SHP77 treated with DMSO at 0.1 percent for 48 hours (cell line): ENCODE data around the gene NAA16.
A peak's percentile ranks its signal among the peaks of the same experiment; 100 is the strongest.

Experiments used
- DNase-seq: peaks from one replicate; lab custom pipeline; 2025; lab: John Stamatoyannopoulos, UW

The NAA16 gene

GRCh38 chr13:41304551-41304950 lies 6.5 kb upstream of the NAA16 start:
- no peak for DNase-seq

GRCh38 chr13:41306271-41307145 lies 4.6 kb upstream of the NAA16 start:
- no peak for DNase-seq

- DNase-seq, result no peak
Observed at GRCh38 chr13:41307884-41308640, 3.0 kb upstream of the NAA16 start.

GRCh38 chr13:41311406-41312175 lies 524 bp downstream of the NAA16 start:
- DNase-seq, result no peak

GRCh38 chr13:41312176-41312500 lies 1.1 kb downstream of the NAA16 start:
- peak; percentile 5 for DNase-seq

GRCh38 chr13:41313117-41313516 lies 2.0 kb downstream of the NAA16 start:
- DNase-seq, result no peak

- DNase-seq, result no peak
Observed at GRCh38 chr13:41313659-41314197, 2.7 kb downstream of the NAA16 start.

- DNase-seq, result no peak
Observed at GRCh38 chr13:41315443-41316047, 4.5 kb downstream of the NAA16 start.

GRCh38 chr13:41317243-41317642 lies 6.2 kb downstream of the NAA16 start:
- no peak for DNase-seq

GRCh38 chr13:41325752-41326151 lies 14.7 kb downstream of the NAA16 start:
- DNase-seq, result no peak

GRCh38 chr13:41326661-41327060 lies 15.6 kb downstream of the NAA16 start:
- DNase-seq, result no peak

- no peak for DNase-seq
Observed at GRCh38 chr13:41327994-41328790, 17.1 kb downstream of the NAA16 start.

GRCh38 chr13:41332829-41333228 lies 21.8 kb downstream of the NAA16 start:
- DNase-seq, result no peak

GRCh38 chr13:41334810-41335209 lies 23.7 kb downstream of the NAA16 start:
- no peak for DNase-seq

GRCh38 chr13:41344358-41344757 lies 33.3 kb downstream of the NAA16 start:
- no peak for DNase-seq

GRCh38 chr13:41345165-41345913 lies 34.3 kb downstream of the NAA16 start:
- DNase-seq, result no peak

- no peak for DNase-seq
Observed at GRCh38 chr13:41345914-41346589, 35.0 kb downstream of the NAA16 start.

GRCh38 chr13:41352935-41353840 lies 42.1 kb downstream of the NAA16 start:
- no peak for DNase-seq

- no peak for DNase-seq
Observed at GRCh38 chr13:41354416-41354815, 43.3 kb downstream of the NAA16 start.
